BLaER1 treated with 17β-estradiol and CSF1 and Interleukin-3, amounts not matched to agents 10 nM and 100 nM (cell line): ENCODE data around the gene COL11A2.

Experiments used
- H3K27ac ChIP-seq, 11 experiments: shearing (Covaris generic); formaldehyde crosslinking; 2 replicates each; pipeline ENCODE4 v1.8.1; 2022
- H3K27me3 ChIP-seq, 11 experiments: shearing (Covaris generic); formaldehyde crosslinking; 2 replicates each; pipeline ENCODE4 v1.8.1; 2022
- H3K36me3 ChIP-seq, 11 experiments: shearing (Covaris generic); formaldehyde crosslinking; 2 replicates each; pipeline ENCODE4 v1.8.1; 2022
- H3K4me1 ChIP-seq, 10 experiments: shearing (Covaris generic); formaldehyde crosslinking; 2 replicates each; pipeline ENCODE4 v1.8.1; 2022
- H3K4me2 ChIP-seq, 11 experiments: shearing (Covaris generic); formaldehyde crosslinking; 2 replicates each; pipeline ENCODE4 v1.8.1; 2022
- H3K4me3 ChIP-seq, 10 experiments: shearing (Covaris generic); formaldehyde crosslinking; 2 replicates each; pipeline ENCODE4 v1.8.1; 2022
- H3K9ac ChIP-seq, 11 experiments: shearing (Covaris generic); formaldehyde crosslinking; 2 replicates each; pipeline ENCODE4 v1.8.1; 2022
- H3K9me3 ChIP-seq, 11 experiments: shearing (Covaris generic); formaldehyde crosslinking; replicated peaks in 1 of 11; 2 replicates each; pipeline ENCODE4 v1.8.1; 2022
- H4K20me1 ChIP-seq, 11 experiments: shearing (Covaris generic); formaldehyde crosslinking; 2 replicates each; pipeline ENCODE4 v1.8.1; 2022
- Cebpa-rat ChIP-seq, 11 experiments: shearing (Covaris generic); IDR thresholded peaks; 2 replicates each; pipeline ENCODE4 v1.8.1; 2022

COL11A2 gene

DNA sequence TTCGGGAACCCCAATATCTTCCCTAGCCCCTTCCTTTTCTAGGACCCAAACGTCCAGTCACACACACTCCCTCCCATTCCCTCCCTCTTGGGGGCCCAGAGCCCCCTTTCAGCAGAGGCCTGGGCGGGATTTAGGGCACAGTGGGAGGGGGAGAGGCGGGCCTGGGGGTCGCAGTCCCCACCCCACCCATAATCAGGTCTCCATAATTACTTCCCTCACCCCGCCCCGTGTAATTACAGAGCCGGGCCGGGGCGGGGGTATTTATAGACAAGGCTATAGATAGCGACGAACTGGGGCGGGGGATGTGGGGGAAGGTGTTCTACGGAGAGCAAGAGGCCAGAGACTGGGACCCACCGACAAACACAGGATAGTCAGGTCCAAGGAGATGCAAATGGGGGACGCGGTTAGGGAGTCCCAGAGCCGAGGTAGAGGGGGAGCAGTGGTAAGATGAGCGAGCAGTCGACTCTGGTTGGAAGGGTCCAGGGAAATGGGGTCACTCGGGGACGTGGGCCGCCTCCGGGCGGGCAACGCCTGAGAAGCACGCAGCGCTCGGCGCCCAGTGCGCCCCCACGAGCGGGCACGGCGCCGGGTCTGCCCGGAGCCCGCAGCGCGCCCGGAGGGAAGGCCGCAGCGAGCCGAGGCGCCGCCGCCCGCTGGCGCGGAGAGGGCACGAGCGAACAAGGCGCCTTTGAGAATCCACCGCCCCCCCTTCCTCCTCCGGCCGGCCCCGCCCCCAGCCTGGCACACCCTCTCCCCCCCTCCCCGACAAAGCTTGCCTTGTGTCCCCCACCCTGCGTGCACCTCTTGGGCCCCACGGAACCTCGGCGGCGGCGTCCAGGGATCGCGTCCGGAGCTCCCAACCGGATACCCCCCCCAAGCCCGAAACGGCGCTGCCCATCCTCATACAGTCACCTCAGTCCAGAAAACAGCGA is 670 bp upstream of the COL11A2 start:
- H4K20me1 ChIP-seq, result peaks cover 8 to 48% (median 37%) of the 10 kb centered on the region in 11 experiments; a peak in 19 of 22 replicates
- H3K4me1 ChIP-seq, result peaks cover 13 to 25% (median 21%) of the 10 kb centered on the region in 10 experiments
- H3K36me3 ChIP-seq, result peaks cover 38 to 40% (median 39%) of the 10 kb centered on the region in 11 experiments
- no peak overlapping the region for H3K27ac ChIP-seq
- TF ChIP-seq Cebpa-rat (IDR thresholded peaks at IDR 0.05), result no peak
- H3K4me2 ChIP-seq, result peak overlapping the region; percentile 74 to 93 (median 85)
- H3K9me3 ChIP-seq, result no peaks in the 10 kb centered on the region
- H3K9ac ChIP-seq, result peak overlapping the region in 9 of 11 experiments; percentile 25 to 65 (median 52); a peak in 13 of 22 replicates
- H3K27me3 ChIP-seq, result peaks cover 38 to 56% (median 52%) of the 10 kb centered on the region in 11 experiments
- peak overlapping the region; percentile 31 to 59 (median 42); a peak in 16 of 20 replicates for H3K4me3 ChIP-seq

DNA sequence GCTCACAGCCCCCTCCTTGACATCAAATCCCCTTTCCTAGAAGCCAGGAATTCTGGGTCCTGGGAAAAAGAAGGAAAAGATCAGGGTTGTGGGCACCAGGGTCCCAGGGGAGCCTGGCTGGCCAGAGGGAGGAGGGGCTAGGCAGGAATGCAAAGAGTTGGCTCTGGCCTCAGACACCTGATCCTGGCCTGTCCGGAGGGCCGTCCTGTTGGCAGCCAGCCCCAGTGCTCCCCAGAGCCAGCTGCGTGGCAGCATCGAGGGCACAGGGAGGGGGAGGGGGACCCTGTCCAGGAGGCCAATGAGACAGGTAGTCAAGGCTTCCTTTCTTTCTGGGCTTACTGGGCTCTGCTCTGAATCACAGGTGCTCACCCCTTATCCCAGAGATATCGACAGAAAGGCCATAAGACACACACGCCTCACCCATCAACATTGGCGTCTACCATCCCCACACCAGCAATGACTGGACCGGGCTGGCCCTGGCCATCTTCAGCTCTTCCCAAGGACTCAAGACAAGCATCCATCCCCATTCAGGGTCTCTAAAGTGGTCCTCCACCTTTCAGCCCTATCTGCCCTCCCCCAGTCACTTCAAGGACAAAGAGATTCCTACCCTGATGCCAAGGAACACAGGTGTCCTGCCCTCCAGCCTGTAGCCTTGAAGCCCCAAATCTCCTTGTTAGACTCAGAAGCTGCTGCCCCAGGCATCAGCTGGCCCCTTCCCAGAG is 723 bp downstream of the COL11A2 start:
- TF ChIP-seq Cebpa-rat (IDR thresholded peaks at IDR 0.05), result no peak
- Histone ChIP-seq H4K20me1 (peaks cover 4 to 44% (median 26%) of the 10 kb centered on the region in 11 experiments; a peak in 16 of 22 replicates), H3K4me3 (no peak overlapping the region; a peak in 1 of 20 replicates), H3K9ac (no peak overlapping the region; a peak in 1 of 22 replicates), H3K27me3 (peaks cover 38 to 56% (median 52%) of the 10 kb centered on the region in 11 experiments), H3K27ac (no peak overlapping the region), H3K4me1 (peaks cover 12 to 19% (median 14%) of the 10 kb centered on the region in 10 experiments), H3K4me2 (peak overlapping the region in 10 of 11 experiments; percentile 8 to 91 (median 50); a peak in 10 of 22 replicates), H3K36me3 (peaks cover 30 to 32% (median 31%) of the 10 kb centered on the region in 11 experiments), H3K9me3 (no peaks in the 10 kb centered on the region)

DNA sequence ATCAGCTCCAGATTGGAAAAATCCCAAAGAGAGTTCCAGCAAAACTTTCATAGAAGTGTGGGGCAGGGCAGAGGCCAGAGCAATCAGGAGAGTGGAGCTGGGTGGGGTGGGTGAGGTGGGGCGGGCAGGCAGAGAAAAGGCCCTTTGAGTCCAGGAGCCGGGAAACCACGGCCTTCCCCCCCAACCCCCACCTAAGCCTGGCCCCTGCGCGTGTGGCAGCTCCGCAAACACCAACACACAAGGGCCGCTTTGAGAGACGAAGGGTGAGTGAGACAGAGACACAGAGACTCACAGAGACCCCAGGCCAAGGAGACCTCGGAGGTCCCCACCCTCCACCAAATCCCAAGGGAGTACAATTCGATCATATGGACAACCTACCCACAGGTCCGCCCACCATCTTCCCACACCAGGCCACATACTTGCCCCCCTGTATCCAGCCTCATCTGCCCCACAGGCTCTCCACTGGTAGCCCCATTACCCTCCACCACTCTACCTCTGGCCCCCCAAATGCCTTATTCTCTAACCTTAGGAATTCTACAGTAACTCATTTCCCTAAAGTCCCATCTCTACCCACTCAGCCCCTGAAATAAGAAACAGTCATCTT is 1.7 kb downstream of the COL11A2 start:
- Histone ChIP-seq H3K4me1 (peaks cover 7 to 19% (median 13%) of the 10 kb centered on the region in 10 experiments), H3K36me3 (peaks cover 20 to 22% (median 21%) of the 10 kb centered on the region in 11 experiments), H3K4me2 (no peak overlapping the region), H3K27me3 (peaks cover 38 to 56% (median 52%) of the 10 kb centered on the region in 11 experiments), H3K27ac (no peak overlapping the region), H3K9me3 (no peaks in the 10 kb centered on the region), H3K4me3 (no peak overlapping the region), H3K9ac (no peak overlapping the region), H4K20me1 (peaks cover 0 to 34% (median 20%) of the 10 kb centered on the region in 11 experiments; a peak in 16 of 22 replicates)
- no peak for TF ChIP-seq Cebpa-rat (IDR thresholded peaks at IDR 0.05)

DNA sequence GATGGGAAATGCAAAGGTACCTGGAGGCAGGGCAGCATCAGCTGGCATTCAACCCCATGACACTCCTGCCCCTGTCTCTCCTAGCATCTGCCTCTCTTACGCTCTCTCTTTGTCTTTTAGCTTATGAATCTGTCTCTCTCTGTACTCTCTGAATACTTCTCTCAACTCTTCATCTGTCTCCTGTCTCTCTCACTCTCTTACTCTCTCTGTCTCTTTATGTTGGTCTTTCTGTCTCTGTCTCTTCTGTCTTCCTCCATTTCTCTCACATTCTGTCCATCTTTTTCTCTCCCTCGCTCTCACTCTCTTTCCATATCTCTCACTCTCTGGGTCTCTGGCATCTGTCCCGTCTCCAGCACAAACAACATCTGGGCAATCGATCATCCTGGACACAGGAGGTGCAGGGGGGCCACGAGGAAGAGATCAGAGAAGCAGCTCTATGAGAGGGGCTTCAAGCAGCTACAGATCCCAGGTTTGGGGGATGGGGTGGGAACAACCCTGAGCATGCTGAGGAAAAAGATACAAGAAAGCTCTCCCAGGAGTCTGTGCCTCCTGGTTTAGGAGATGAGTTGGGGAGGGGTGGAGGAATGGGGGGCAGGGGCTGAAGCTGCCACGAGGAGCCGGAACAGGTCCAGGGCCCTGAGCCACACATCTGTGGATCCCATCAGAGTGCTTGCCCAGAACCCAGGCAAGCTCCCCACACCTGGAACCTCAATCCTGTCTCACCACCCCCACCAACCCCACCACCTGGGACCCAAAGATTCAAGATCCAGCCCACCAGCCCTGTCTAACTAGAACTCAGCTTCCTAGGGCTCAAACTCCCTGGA is 2.4 kb downstream of the COL11A2 start:
- Histone ChIP-seq H3K27ac (no peak overlapping the region), H3K36me3 (peaks cover 13 to 15% (median 14%) of the 10 kb centered on the region in 11 experiments), H3K27me3 (peaks cover 38 to 56% (median 52%) of the 10 kb centered on the region in 11 experiments), H3K4me2 (no peak overlapping the region), H3K9ac (no peak overlapping the region), H4K20me1 (peaks cover 0 to 28% (median 14%) of the 10 kb centered on the region in 11 experiments; a peak in 15 of 22 replicates), H3K4me3 (no peak overlapping the region), H3K9me3 (peaks cover 0 to 1% (median 0%) of the 10 kb centered on the region in 11 experiments; a peak in 1 of 22 replicates), H3K4me1 (peaks cover 7 to 19% (median 13%) of the 10 kb centered on the region in 10 experiments)
- no peak for TF ChIP-seq Cebpa-rat (IDR thresholded peaks at IDR 0.05)

DNA sequence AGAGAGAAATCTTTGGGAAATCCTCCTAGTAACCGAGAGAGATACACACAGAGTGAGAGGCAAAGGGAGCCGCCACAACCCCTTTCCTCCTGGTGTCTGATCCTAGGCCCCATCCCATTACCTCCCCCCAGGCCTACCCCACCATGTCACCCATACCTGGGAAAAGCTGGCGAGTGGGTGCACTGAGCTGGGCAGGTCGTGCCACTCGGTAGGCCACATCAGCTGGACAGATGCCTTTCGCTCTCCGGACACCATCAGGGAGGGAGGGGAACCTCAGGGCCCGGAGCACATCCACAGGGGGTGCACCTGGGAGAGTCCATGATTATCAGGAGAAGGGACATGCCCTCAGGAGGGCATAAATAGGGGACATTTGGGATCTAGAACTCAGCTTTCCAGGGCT is 3.1 kb downstream of the COL11A2 start:
- no peak for TF ChIP-seq Cebpa-rat (IDR thresholded peaks at IDR 0.05)
- H3K27me3 ChIP-seq, result peaks cover 38 to 54% (median 52%) of the 10 kb centered on the region in 11 experiments
- peaks cover 0 to 24% (median 9%) of the 10 kb centered on the region in 11 experiments; a peak in 15 of 22 replicates for H4K20me1 ChIP-seq
- peaks cover 0 to 8% (median 3%) of the 10 kb centered on the region in 11 experiments; a peak in 10 of 22 replicates for H3K9me3 ChIP-seq
- no peak overlapping the region for H3K27ac ChIP-seq
- H3K4me1 ChIP-seq, result peaks cover 7 to 21% (median 14%) of the 10 kb centered on the region in 10 experiments
- H3K4me3 ChIP-seq, result no peak overlapping the region
- H3K4me2 ChIP-seq, result no peak overlapping the region
- H3K9ac ChIP-seq, result no peak overlapping the region
- peaks cover 6 to 8% (median 7%) of the 10 kb centered on the region in 11 experiments; a peak in 21 of 22 replicates for H3K36me3 ChIP-seq

DNA sequence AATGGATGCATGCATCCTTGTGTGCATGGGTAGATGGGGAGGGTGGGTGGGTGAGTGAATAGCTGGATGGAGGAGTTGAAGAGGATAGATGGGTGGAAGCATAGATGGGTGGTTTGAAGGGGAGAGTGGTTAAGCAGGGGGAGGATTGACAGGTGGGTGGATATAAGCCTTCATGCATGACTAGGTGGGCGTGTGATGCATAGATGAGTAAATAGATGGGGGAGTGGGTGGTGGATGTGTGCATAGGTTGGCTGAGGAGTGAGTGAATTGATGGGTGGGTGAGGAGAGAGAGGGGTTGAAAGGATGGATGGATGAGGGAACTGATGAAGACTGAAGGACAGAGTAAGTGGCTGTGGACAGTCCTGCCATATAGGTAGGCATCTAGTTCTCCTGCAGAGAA is 4.5 kb downstream of the COL11A2 start:
- H4K20me1 ChIP-seq, result peaks cover 0 to 13% (median 0%) of the 10 kb centered on the region in 11 experiments; a peak in 5 of 22 replicates
- no peak overlapping the region for H3K4me3 ChIP-seq
- no peak overlapping the region for H3K9ac ChIP-seq
- H3K4me2 ChIP-seq, result no peak overlapping the region
- no peak for TF ChIP-seq Cebpa-rat (IDR thresholded peaks at IDR 0.05)
- peaks cover 0 to 21% (median 14%) of the 10 kb centered on the region in 11 experiments; a peak in 14 of 22 replicates for H3K9me3 ChIP-seq
- H3K27me3 ChIP-seq, result peaks cover 27 to 41% (median 39%) of the 10 kb centered on the region in 11 experiments
- H3K27ac ChIP-seq, result no peak overlapping the region
- no peaks in the 10 kb centered on the region for H3K36me3 ChIP-seq
- H3K4me1 ChIP-seq, result peaks cover 12 to 31% (median 24%) of the 10 kb centered on the region in 10 experiments

DNA sequence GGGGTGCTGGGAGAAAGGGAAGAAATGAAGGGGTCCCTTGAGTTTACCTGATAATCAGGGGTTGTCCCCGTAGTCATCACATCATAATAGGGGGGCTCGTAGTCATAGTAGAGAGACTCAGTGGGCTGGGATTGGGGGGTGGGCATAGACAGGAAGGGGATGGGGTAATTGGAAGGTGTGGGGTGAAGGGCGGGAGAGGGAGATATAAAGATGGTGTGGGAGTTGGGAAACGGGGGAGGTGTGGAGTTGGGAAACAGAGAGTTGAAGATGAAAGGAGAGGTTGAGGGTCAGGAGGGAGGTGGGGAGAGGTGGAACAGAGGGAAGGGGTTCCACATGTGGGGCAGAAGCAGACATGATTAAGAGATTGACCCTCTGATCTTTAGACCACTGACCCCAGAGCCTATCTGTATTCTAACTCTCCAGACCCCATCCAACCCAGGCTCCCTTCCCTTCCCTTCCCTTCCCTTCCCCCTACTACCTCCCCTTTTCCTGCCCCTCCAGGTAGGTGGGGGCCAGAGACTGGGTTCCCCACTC is 6.5 kb downstream of the COL11A2 start:
- Histone ChIP-seq H3K4me3 (no peak overlapping the region), H4K20me1 (no peaks in the 10 kb centered on the region), H3K9me3 (peaks cover 0 to 28% (median 17%) of the 10 kb centered on the region in 11 experiments; a peak in 14 of 22 replicates), H3K9ac (no peak overlapping the region), H3K36me3 (no peaks in the 10 kb centered on the region), H3K4me2 (no peak overlapping the region), H3K27me3 (peaks cover 7 to 20% (median 18%) of the 10 kb centered on the region in 11 experiments), H3K4me1 (peaks cover 5 to 18% (median 14%) of the 10 kb centered on the region in 10 experiments; a peak in 19 of 20 replicates), H3K27ac (no peak overlapping the region)
- TF ChIP-seq Cebpa-rat (IDR thresholded peaks at IDR 0.05), result no peak
